Panc1 (cell line): Measurements from ENCODE around the gene AFF3. TPM values are rescaled to one million over a fixed set of nuclear protein-coding genes. Genes with fewer than 3 reads are reported as not detected.

ENCODE experiments used
- ATAC-seq: fragments of 200-7000 bp; cut with Tn5 transposase; 2 replicates; pipeline ENCODE4 v1.9.1; 2020; ENCODE audit warnings: mild to moderate bottlenecking, moderate library complexity
- BruUV-seq: library from RNA; stranded (reverse); fragments of 400-500 nt; replicated peaks from 2 replicates; lab custom pipeline; 2021; lab: Mats Ljungman, UMichigan
- CTCF ChIA-PET: fragments of 300-600 bp; sonication (Branson Sonifier 250); formaldehyde crosslinking; loops from one replicate; lab custom pipeline; 2022; ENCODE audit warnings: antibody characterized with exemption; lab: Charles Lee
- POLR2A ChIA-PET: fragments of 300-600 bp; sonication (Branson Sonifier 250); formaldehyde crosslinking; loops from one replicate; lab custom pipeline; 2022; ENCODE audit warnings: antibody characterized with exemption; lab: Charles Lee
- DNase-seq: peaks from one replicate; pipeline ENCODE4 v3.0.0-alpha.2; 2010; ENCODE audit warnings: low read depth, low spot score
- H3K27ac ChIP-seq: 2 replicates; pipeline ENCODE4 v1.5.1; 2011; ENCODE audit warnings: mild to moderate bottlenecking, low read length, inconsistent platforms
- H3K27me3 ChIP-seq: fragments of 200-500 bp; sonication (Bioruptor generic); 2 replicates; pipeline ENCODE4 v1.6.0; 2014; ENCODE audit warnings: low read length, inconsistent platforms; ENCODE audit not compliant: control insufficient read depth, insufficient read depth
- H3K36me3 ChIP-seq: fragments of 200-500 bp; sonication (Bioruptor generic); 2 replicates; pipeline ENCODE4 v1.5.1; 2014; ENCODE audit warnings: inconsistent platforms, mild to moderate bottlenecking, low read length, moderate library complexity; ENCODE audit not compliant: control insufficient read depth, insufficient read depth
- H3K4me1 ChIP-seq: 2 replicates; pipeline ENCODE4 v1.5.1; 2011; ENCODE audit warnings: inconsistent platforms, mild to moderate bottlenecking, low read length, moderate library complexity; ENCODE audit not compliant: control insufficient read depth, insufficient read depth
- H3K4me3 ChIP-seq, 2 experiments: 2 replicates each; pipeline ENCODE4 v1.5.1; 2011 to 2012; ENCODE audit warnings: low read depth in 2 of 2, low read length in 2 of 2, mild to moderate bottlenecking in 2 of 2, inconsistent platforms in 1 of 2, moderate library complexity in 1 of 2
- H3K9me3 ChIP-seq: fragments of 200-500 bp; sonication (Bioruptor generic); 2 replicates; pipeline ENCODE4 v1.5.1; 2014; ENCODE audit warnings: low read depth, mild to moderate bottlenecking, inconsistent platforms, low read length, moderate library complexity; ENCODE audit not compliant: control insufficient read depth, insufficient read depth
- CTCF ChIP-seq: fragments of 450-650 bp; IDR thresholded peaks from 2 replicates; pipeline ENCODE4 v1.5.1; 2017; ENCODE audit warnings: mild to moderate bottlenecking
- POLR2AphosphoS5 ChIP-seq: IDR thresholded peaks from 2 replicates; pipeline ENCODE4 v1.6.1; 2012; ENCODE audit warnings: mild to moderate bottlenecking, low read depth, low read length, moderate library complexity
- REST ChIP-seq, 2 experiments: IDR thresholded peaks; 2 replicates each; pipeline ENCODE4 v1.6.1; 2011 to 2012; ENCODE audit warnings: low read depth in 2 of 2, control low read depth in 1 of 2, low read length in 1 of 2, mild to moderate bottlenecking in 1 of 2, moderate library complexity in 1 of 2; ENCODE audit not compliant: insufficient read depth in 1 of 2
- SIN3A ChIP-seq: IDR thresholded peaks from 2 replicates; pipeline ENCODE4 v1.6.1; 2012; ENCODE audit warnings: low read depth, mild to moderate bottlenecking, low read length, moderate library complexity, borderline replicate concordance; ENCODE audit not compliant: insufficient read depth
- TCF7L2 ChIP-seq: IDR thresholded peaks from 2 replicates; pipeline ENCODE4 v1.6.1; 2011; ENCODE audit warnings: mild to moderate bottlenecking, low read depth, low read length, inconsistent platforms
- in situ Hi-C: cut with HindIII; loops from 2 replicates; pipeline ENCODE4 v1.10.0; 2016; ENCODE audit warnings: low sequenced_read_pairs, low pct_unique_long_range_greater_than_20kb
- intact Hi-C: fragments of 100-400 bp; cut with micrococcal nuclease; formaldehyde crosslinking; loops from one replicate; pipeline ENCODE4 v1.10.0; 2022; ENCODE audit not compliant: unreplicated experiment
- total RNA-seq: library from RNA; stranded (reverse); gene quantifications from one replicate; pipeline ENCODE4 v1.2.1, GENCODE V29; 2021; ENCODE audit not compliant: unreplicated experiment

The AFF3 gene
- total RNA-seq, 1 experiment from 2014 or later = 2.2 TPM

- TF ChIP-seq TCF7L2 (no peak), POLR2AphosphoS5 (no peak), CTCF (no peak), SIN3A (no peak), REST (IDR thresholded peaks at IDR 0.05; ENCODE audit: insufficient read depth in 1 of 2, low read depth in 2 of 2, low read length in 1 of 2) (no peak)
- Histone ChIP-seq H3K9me3 (no peaks in the 10 kb centered on the region), H3K36me3 (no peaks in the 10 kb centered on the region), H3K4me3 (no peak overlapping the region), H3K4me1 (peaks cover 3% of the 10 kb centered on the region; the same call in 1 of the 2 replicates), H3K27me3 (peaks cover 4% of the 10 kb centered on the region), H3K27ac (no peak overlapping the region)
- DNase-seq (no peak), ATAC-seq (no peak)
- ChIA-PET CTCF (no interaction called here), POLR2A (no interaction called here)
- no TSS peak for BruUV-seq
- intact Hi-C loops (no loop called here), in situ Hi-C loops (no loop called here)
Measured at GRCh38 chr2:99811544-99811943, 330.8 kb downstream of the AFF3 start.

GRCh38 chr2:99810225-99810624 is 332.2 kb downstream of the AFF3 start:
- Histone ChIP-seq H3K27me3 (peaks cover 4% of the 10 kb centered on the region), H3K4me3 (no peak overlapping the region), H3K4me1 (peaks cover 3% of the 10 kb centered on the region; the same call in 1 of the 2 replicates), H3K9me3 (no peaks in the 10 kb centered on the region), H3K36me3 (no peaks in the 10 kb centered on the region), H3K27ac (no peak overlapping the region)
- ChIA-PET POLR2A (no interaction called here), CTCF (no interaction called here)
- no TSS peak for BruUV-seq
- in situ Hi-C loops (no loop called here), intact Hi-C loops (no loop called here)
- TF ChIP-seq SIN3A = no peak
- TF ChIP-seq CTCF = no peak
- no peak for TF ChIP-seq TCF7L2
- TF ChIP-seq POLR2AphosphoS5 = no peak
- no peak for TF ChIP-seq REST (IDR thresholded peaks at IDR 0.05; ENCODE audit: insufficient read depth in 1 of 2, low read depth in 2 of 2, low read length in 1 of 2)
- no peak for ATAC-seq
- no peak for DNase-seq
